NCI-H2196 (cell line): Measurements from ENCODE around the gene SULT6B1.
"Not testable (repeated sequence)": the region's sequence is repeated elsewhere in the genome, so short reads cannot be mapped to it uniquely, and the experiment has no call there.

Experiments used
- DNase-seq: peaks from one replicate; lab custom pipeline; 2025; ENCODE audit not compliant: unreplicated experiment; lab: John Stamatoyannopoulos, UW

The SULT6B1 gene

GRCh38 chr2:37196320-37197195, 8.1 kb upstream of the SULT6B1 start, which contains the start of gene CEBPZOS:
Gene CEBPZOS, plus strand, starts transcription at chr2:37196496. Its CDS starts 3,209 bp downstream, at chr2:37199705.
- DNase-seq: peak; percentile 81

DNA sequence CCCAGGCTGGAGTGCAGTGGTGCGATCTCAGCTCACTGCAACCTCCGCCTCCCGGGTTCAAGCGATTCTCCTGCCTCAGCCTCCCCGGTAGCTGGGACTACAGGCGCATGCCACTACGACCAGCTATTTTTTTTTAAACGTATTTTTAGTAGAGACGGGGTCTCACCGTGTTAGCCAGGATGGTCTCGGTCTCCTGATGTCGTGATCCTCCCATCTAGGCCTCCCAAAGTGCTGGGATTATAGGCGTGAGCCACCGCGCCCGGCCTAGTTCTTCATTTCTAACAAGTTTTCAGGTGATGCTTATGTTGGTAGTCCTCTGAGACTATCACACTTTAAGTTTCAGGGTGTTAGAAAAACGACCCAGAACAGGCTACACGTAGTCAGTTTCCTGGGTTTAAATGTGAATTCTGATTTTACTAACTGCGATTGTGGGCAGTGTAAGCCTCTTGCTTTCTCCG, 7.4 kb upstream of the SULT6B1 start:
- not testable (repeated sequence) for DNase-seq

DNA sequence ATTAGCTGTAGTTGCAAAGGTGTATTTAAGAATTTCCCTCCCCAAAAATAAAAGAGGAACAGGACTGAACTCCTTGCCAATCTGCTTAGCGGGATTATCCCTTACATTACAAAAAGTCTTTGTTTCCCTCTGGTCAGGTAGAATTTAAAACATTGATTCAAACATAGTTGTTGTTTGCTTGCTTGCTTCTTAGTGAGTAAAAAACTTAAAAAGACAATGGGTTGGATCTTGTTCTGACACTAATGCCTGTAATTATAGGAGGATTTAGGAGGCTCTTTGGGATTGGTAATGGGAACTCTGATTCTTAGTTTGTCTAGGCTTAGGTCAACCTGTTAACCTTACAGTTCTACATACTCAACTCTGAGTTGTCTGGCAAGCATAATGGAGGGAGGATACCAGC, 4.1 kb upstream of the SULT6B1 start:
- DNase-seq: no peak

GRCh38 chr2:37191747-37192146, 3.3 kb upstream of the SULT6B1 start:
- no peak for DNase-seq

DNA sequence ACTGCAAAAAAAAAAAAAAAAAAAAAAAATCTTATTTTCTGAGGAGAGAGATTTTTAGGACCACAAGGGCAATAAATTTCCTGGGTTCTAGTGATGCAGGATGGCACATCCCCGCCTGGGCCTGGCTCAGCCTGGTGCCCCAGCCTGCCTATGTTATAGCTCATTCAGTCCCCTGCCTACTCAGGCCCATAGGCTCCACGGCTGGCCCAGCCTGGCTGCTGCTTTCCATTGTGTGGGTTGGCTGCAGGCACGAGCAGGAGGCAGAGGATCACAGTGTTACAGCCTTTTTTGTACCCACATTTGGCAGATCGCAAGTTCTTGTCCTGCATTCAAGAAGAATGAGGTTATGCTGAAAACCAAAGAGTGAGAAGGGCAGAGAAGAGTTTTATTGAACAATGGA, 2.8 kb upstream of the SULT6B1 start:
- no peak for DNase-seq

DNA sequence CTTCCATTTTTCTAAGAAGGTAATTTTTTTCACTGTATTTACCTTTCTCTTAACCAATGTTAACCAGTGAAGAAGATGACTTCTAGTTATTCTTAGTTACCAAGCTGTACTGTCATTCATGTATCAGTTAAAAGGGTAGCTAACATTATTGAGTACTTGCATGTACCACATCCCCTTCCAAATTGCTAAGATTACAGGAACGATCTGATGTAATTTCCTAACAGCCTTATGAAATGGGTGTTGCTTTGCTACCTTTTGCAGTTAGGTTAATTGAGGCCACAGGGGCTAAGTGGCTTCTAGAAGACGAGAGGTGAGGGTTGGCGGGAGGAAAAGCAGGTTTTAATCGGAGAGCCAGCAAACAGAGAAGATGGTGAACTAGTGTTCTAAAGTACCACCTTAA, 1.8 kb upstream of the SULT6B1 start:
- no peak for DNase-seq

DNA sequence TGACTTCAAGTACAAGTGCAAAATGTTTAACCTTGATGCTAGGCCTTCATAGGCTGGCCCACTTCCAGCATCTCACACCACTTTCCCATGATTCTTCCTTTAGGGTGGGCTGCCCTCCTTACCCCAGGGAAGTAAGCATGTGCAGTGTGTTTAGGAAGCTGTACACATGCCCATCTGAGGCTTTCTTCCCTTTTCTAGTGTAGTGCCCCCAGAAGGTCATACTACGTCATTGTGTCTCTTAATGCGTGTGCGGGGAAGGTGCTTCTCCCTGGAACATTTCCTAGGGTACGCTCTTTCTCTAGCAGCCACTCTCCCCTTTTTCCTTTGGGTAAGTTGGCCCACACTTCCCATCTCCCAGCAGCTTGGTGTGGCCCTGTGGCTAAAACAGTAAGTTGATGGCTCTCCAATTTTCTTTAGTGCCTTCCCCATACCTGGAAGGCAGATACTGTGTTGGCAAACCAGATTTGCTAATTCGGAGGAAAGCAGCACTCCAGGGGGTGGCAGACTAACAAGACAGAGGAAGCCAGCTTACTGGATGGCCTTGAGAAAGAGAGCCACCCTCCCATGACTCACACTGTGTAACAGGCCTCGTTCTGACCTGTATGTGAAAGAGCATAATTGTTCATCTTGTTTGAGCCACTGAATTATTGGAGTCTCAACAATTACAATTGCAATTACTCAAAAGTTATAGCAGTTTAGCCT, 1.1 kb upstream of the SULT6B1 start:
- DNase-seq: peak; percentile 4

DNA sequence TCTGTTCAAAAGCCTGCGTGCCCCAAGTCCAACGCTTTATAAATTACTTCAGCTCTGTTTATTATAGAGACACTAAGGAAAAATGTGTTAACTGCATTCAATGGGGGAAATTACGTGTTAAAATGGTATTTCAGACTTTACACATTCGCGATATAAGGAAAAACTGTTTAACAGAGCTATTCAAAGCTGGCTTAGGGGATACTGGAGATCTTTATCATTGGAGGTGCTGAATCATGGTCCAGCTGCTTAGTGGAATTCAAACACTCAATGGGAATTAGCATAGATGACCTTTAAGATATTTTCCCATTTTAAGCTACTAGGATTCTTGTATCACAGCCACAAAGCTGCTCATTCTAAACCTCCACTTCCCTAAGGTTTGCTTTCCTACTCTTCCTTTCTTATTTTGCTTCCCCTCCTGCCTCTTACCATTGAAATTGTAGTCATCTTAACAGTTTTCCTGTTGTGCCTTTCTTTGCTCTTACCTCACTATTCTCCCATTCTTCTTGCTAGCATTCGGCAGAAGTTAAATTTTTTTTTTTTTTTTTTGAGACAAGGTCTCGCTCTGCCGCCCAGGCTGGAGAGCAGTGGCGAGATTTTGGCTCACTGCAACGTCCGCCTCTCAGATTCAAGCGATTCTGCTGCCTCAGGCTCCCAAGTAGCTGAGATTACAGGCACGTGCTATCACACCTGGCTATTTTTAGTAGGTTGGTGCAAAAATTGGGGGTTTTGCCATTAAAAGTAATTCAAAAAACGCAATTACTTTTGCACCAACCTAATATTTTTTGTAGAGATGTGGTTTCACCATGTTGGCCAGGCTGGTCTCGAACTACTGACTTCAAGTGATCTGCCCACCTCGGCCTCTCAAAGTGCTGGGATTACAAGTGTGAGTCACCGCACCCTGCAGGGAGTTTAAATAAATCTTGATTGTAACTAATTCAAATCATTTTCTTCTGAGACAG, 6.5 kb downstream of the SULT6B1 start:
- no peak for DNase-seq

- no peak for DNase-seq
These were observed 7.8 kb downstream of the SULT6B1 start for GRCh38 chr2:37180640-37181039.

- no peak for DNase-seq
These were observed 8.3 kb downstream of the SULT6B1 start for GRCh38 chr2:37180006-37180639.

DNA sequence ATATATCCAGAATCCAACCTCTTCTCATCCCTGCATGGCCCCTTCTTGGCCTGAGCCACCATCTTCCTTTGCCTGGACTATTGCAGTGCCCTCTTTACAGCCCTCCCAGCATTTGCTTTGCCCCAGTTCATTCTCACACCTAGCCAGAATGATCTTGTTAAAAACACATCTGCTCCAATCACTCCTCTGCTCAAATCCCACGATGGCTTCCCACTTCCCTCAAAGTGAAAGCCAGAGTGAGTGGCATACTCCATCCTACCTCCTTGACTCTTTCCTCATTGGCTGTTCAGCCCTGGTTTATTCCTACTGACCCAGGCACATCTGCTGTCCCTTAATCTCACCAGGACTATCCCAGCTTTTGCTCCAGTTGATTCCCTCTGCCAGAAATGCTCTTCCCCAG, 14.7 kb downstream of the SULT6B1 start:
- DNase-seq: no peak

GRCh38 chr2:37171624-37171950, 16.9 kb downstream of the SULT6B1 start:
- DNase-seq: no peak

DNA sequence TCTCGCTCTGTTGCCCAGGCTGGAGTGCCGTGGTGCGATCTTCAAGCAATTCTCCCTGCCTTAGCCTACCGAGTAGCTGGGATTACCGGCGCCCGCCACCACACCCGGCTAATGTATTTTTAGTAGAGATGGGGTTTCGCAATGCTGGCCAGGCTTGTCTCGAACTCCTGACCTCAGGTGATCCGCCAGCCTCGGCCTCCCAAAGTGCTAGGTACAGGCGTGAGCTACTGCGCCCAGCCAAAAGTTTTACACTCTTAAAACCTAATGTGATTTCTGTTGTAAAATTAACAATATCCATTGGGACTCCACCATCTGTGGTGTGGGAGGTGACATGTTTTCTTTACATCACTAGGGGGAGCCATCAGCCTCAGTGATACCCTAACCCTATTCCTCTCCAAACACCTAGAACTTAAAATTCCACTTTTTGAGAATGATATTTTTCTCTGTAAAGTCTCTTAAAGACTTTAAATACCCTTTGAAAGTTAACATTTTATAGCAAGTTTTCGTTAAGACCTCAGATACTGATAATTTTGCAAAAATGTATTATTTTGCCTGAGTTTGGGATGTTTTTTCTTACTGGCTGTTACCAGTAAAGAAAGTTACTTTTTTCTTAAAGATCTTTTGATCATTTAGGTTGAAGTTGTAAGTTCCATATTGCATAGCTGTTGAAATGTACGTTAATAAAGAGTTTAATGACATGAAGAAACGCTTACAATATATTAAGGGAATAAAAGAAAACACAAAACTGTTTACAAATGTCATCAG, 20.1 kb downstream of the SULT6B1 start:
- peak; percentile 15 for DNase-seq

DNA sequence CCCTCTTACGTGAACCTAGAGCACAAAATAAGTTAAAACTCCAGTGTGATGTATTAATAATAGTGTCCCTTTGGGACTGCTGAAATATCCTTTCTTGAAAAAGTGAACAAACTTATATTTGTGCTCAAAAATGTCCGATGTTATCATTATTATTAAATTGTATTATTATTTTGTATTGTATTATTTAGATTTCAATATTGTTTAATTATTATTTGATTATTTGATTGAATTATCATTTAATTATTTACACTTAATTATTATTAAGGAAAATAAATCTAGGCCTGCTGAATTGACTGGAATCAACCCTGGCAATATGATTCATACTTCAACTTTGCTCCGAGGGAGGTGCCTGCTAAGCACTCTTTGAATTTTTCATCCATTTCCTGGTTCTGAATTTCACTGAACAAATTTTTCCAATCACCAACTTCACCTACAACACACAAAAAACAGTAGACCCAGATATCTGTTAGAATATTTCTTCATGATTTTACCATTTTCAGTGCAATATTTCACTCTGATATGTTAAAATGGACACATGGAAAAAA, 20.8 kb downstream of the SULT6B1 start:
- no peak for DNase-seq

- DNase-seq: no peak
These were observed 23.7 kb downstream of the SULT6B1 start for GRCh38 chr2:37164757-37165156.

GRCh38 chr2:37156857-37157714, 31.4 kb downstream of the SULT6B1 start, which contains the start of gene EIF2AK2:
Gene EIF2AK2, minus strand, starts transcription at chr2:37156980. Its CDS starts 9,174 bp downstream, at chr2:37147806.
- DNase-seq: peak; percentile 86

GRCh38 chr2:37156071-37156856, 32.2 kb downstream of the SULT6B1 start:
- peak; percentile 24 for DNase-seq

DNA sequence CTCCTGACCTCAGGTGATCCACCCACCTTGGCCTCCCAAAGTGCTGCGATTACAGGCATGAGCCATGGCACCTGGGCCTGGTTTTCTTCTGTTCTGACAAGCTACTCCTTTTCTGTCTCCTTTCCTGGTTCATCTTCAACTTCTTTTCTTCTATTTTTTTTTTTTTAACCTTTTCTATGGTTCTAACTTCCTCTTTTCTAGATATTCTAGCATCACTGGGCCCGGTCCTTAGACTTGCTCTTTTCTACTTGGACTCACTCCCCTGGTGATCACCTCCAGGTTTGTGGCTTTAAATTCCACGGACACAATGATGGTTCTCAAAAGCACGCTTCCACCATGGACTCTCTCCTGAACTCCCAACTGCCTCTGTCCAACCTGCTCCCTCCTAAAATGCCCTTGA, 33.7 kb downstream of the SULT6B1 start:
- DNase-seq: no peak
